Loucy (cell line): ENCODE measurements around the gene TMEM86B.

Experiments used
- H2AFZ ChIP-seq: fragments of 200-600 bp; sonication (generic); 2 replicates; pipeline ENCODE4 v1.6.0; 2016; ENCODE audit warnings: antibody characterized with exemption, mild to moderate bottlenecking, low read length, moderate library complexity
- H3F3A ChIP-seq: fragments of 200-600 bp; 2 replicates; pipeline ENCODE4 v1.6.0; 2016; ENCODE audit warnings: antibody characterized with exemption, low read depth, mild to moderate bottlenecking
- H3K27me3 ChIP-seq: fragments of 200-600 bp; sonication (generic); 2 replicates; pipeline ENCODE4 v1.6.1; 2014; ENCODE audit warnings: low read length, mild to moderate bottlenecking; ENCODE audit not compliant: insufficient read depth, poor library complexity, severe bottlenecking
- H3K36me3 ChIP-seq: fragments of 200-600 bp; sonication (generic); 2 replicates; pipeline ENCODE4 v1.6.1; 2016; ENCODE audit warnings: low read length; ENCODE audit not compliant: insufficient read depth
- H3K4me1 ChIP-seq: fragments of 200-600 bp; sonication (generic); 2 replicates; pipeline ENCODE4 v1.5.1; 2014; ENCODE audit warnings: low read length, mild to moderate bottlenecking; ENCODE audit not compliant: insufficient read depth, poor library complexity, severe bottlenecking
- H3K4me2 ChIP-seq: fragments of 200-600 bp; sonication (generic); 2 replicates; pipeline ENCODE4 v1.6.0; 2014; ENCODE audit warnings: antibody characterized with exemption, low read length, low read depth, mild to moderate bottlenecking; ENCODE audit not compliant: poor library complexity, severe bottlenecking
- H3K4me3 ChIP-seq: fragments of 200-600 bp; sonication (generic); 2 replicates; pipeline ENCODE4 v1.5.1; 2014; ENCODE audit warnings: low read length, mild to moderate bottlenecking, mixed read lengths; ENCODE audit not compliant: poor library complexity, severe bottlenecking
- H3K79me2 ChIP-seq: fragments of 200-600 bp; sonication (generic); 2 replicates; pipeline ENCODE4 v1.6.1; 2014; ENCODE audit warnings: low read length; ENCODE audit not compliant: insufficient read depth
- H3K9ac ChIP-seq: fragments of 200-600 bp; sonication (generic); 2 replicates; pipeline ENCODE4 v1.6.0; 2014; ENCODE audit warnings: mild to moderate bottlenecking, low read depth, low read length, moderate library complexity; ENCODE audit not compliant: poor library complexity, severe bottlenecking
- H3K9me2 ChIP-seq: fragments of 200-600 bp; sonication (generic); replicated peaks from 2 replicates; pipeline ENCODE4 v1.6.1; 2016; ENCODE audit warnings: low read depth, low read length, mixed read lengths
- H3K9me3 ChIP-seq: fragments of 200-600 bp; sonication (generic); 2 replicates; pipeline ENCODE4 v1.6.1; 2014; ENCODE audit warnings: mild to moderate bottlenecking, antibody characterized with exemption, low read length, low read depth; ENCODE audit not compliant: insufficient read depth
- H4K20me1 ChIP-seq: fragments of 200-600 bp; sonication (generic); 2 replicates; pipeline ENCODE4 v1.6.0; 2014; ENCODE audit warnings: antibody characterized with exemption, low read length, mild to moderate bottlenecking; ENCODE audit not compliant: insufficient read depth, poor library complexity, severe bottlenecking
- EZH2phosphoT487 ChIP-seq: fragments of 200-600 bp; IDR thresholded peaks from 2 replicates; pipeline ENCODE4 v1.6.1; 2018; ENCODE audit warnings: antibody characterized with exemption, mild to moderate bottlenecking, moderate library complexity, borderline replicate concordance
- TF ChIP-seq, protein P1 (sequence below): fragments of 200-600 bp; sonication (generic); conservative IDR thresholded peaks from 2 replicates; pipeline ENCODE4 v1.5.1; 2014; ENCODE audit warnings: mild to moderate bottlenecking, antibody characterized with exemption, low read length

Gene TMEM86B

DNA sequence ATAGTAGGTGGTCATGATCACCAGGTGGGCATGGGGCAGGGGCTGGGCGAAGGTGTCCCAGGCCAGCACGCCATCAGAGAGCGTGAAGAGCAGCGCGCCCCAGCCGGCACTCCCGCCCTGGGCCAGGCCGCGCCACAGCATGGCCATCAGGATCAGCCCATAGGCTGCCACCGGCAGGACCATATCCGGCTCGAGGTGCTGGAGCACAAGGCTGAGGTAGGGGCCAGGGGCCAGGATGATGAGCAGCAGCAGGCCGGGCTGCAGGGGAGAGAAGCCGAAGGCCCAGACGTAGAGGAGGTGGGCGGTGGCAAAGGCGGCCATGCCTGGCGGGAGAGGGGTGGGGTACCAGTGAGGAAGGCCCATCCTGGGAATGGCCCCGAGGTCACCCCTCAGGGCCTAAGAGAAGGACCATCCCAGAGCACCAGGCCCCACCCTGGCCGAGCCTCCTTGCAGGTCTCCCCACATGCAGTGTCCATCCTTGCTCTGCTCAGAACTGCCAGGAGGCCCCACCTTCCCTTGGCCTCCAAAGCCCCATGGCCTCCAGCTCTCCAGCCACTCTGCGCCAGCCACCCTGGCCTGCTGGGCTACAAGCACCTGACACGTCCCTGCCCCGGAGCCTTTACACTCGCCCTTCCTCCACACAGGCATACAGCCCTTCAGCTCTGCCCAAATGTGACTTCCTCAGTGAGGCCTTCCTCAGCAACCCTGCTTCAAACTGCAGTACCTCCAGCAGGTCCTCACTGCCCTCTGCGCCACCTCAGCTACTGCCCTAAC lies 1.1 kb downstream of the TMEM86B start:
- Histone ChIP-seq H2AFZ (no peak overlapping the region), H3K4me1 (no peaks in the 10 kb centered on the region), H3K9me3 (no peaks in the 10 kb centered on the region), H3F3A (no peaks in the 10 kb centered on the region), H3K36me3 (peaks cover 75% of the 10 kb centered on the region), H3K4me2 (no peak overlapping the region), H3K79me2 (peaks cover 6% of the 10 kb centered on the region; the same call in 1 of the 2 replicates), H3K27me3 (no peaks in the 10 kb centered on the region), H3K9me2 (no peaks in the 10 kb centered on the region), H4K20me1 (peaks cover 73% of the 10 kb centered on the region), H3K9ac (no peak overlapping the region), H3K4me3 (no peak overlapping the region)
- TF ChIP-seq, protein P1, sequence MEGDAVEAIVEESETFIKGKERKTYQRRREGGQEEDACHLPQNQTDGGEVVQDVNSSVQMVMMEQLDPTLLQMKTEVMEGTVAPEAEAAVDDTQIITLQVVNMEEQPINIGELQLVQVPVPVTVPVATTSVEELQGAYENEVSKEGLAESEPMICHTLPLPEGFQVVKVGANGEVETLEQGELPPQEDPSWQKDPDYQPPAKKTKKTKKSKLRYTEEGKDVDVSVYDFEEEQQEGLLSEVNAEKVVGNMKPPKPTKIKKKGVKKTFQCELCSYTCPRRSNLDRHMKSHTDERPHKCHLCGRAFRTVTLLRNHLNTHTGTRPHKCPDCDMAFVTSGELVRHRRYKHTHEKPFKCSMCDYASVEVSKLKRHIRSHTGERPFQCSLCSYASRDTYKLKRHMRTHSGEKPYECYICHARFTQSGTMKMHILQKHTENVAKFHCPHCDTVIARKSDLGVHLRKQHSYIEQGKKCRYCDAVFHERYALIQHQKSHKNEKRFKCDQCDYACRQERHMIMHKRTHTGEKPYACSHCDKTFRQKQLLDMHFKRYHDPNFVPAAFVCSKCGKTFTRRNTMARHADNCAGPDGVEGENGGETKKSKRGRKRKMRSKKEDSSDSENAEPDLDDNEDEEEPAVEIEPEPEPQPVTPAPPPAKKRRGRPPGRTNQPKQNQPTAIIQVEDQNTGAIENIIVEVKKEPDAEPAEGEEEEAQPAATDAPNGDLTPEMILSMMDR, result no peak
- no peak for TF ChIP-seq EZH2phosphoT487

DNA sequence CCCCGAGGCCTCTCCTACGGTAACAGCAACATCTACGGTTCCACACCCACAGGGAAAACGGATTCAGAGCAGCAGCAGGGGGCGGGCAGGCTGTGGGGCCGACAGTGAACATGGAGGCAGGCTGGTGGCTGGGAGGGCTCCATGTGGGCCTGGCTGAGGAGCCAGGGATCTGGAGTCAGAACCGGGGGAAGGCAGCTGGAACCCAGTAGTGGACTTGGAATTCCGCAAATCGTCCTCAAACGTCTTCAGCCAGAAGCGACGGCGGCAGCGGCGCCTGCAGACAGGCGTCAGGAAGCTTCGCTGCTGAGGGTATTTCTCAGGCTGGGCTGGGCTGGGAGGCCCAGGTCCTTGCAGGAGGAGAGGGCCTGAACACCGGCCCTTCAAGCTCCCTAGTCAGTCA lies 1.8 kb downstream of the TMEM86B start:
- no peaks in the 10 kb centered on the region for H3K9me3 ChIP-seq
- H3K4me3 ChIP-seq, result no peak overlapping the region
- H3K9ac ChIP-seq, result no peak overlapping the region
- peaks cover under 1% of the 10 kb centered on the region; the same call in 1 of the 2 replicates for H3K79me2 ChIP-seq
- no peak overlapping the region for H2AFZ ChIP-seq
- no peaks in the 10 kb centered on the region for H3K4me1 ChIP-seq
- peaks cover 66% of the 10 kb centered on the region for H4K20me1 ChIP-seq
- H3K36me3 ChIP-seq, result peaks cover 68% of the 10 kb centered on the region; the same call in 1 of the 2 replicates
- H3K4me2 ChIP-seq, result no peak overlapping the region
- H3K27me3 ChIP-seq, result no peaks in the 10 kb centered on the region
- H3F3A ChIP-seq, result no peaks in the 10 kb centered on the region
- H3K9me2 ChIP-seq, result no peaks in the 10 kb centered on the region
- TF ChIP-seq EZH2phosphoT487, result no peak
- TF ChIP-seq, protein P1, result no peak

DNA sequence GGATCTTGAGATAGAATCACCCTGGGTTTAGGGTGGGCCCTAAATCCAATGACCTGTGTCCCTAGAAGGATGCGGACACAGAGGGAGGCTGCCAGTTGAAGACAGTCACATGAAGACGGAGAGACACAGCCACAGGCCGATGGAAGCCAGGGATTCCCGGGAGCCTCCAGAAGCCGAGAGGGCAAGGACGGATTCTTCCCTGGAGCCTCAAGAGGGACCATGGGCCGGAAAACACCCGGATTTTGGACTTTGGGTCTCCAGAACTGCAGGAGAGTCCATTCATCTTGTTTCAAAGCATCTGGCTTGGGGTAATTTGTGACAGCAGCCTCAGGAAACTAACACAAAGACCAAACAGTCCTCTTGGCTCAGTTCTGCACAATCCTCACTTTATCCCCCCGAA lies 2.3 kb downstream of the TMEM86B start:
- no peak for TF ChIP-seq EZH2phosphoT487
- TF ChIP-seq, protein P1, result no peak
- Histone ChIP-seq H2AFZ (no peak overlapping the region), H3K27me3 (no peaks in the 10 kb centered on the region), H3K79me2 (no peaks in the 10 kb centered on the region), H3K4me2 (no peak overlapping the region), H3F3A (no peaks in the 10 kb centered on the region), H3K36me3 (peaks cover 63% of the 10 kb centered on the region; the same call in 1 of the 2 replicates), H3K4me1 (no peaks in the 10 kb centered on the region), H4K20me1 (peaks cover 61% of the 10 kb centered on the region), H3K9me3 (no peaks in the 10 kb centered on the region), H3K9ac (no peak overlapping the region), H3K4me3 (no peak overlapping the region), H3K9me2 (no peaks in the 10 kb centered on the region)
